ENCODE measurements around the gene ZNF398. TPM values are rescaled to one million over a fixed set of nuclear protein-coding genes. Genes with fewer than 3 reads are reported as not detected.

The ZNF398 gene
- total RNA-seq, 1 experiment from 2014 or later, result 14.6 TPM

DNA sequence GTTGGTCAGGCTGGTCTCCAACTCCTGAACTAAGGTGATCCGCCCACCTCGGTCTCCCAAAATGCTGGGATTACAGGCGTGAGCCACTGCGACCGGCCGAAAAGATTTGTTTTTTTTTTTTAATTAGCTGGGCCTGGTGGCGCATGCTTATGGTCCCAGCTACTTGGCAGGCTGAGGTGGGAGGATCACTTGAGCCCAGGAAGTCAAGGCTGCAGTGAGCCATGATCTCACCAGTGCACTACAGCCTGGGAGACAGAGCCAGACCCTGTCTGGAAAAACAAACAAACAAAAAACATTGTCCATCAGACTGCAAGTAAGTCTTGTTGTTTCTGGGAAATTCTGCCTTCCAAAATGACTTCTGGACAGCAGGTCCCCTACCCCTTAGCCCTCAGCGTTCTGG is 75.9 kb downstream of the ZNF398 start:
- BruUV-seq (replicated peaks), result no TSS peak
- intact Hi-C loops (cut with micrococcal nuclease; ENCODE audit: unreplicated experiment), result no loop called here
- Mint-ChIP-seq H3K9me3 (ENCODE audit: low read depth, unreplicated experiment) (no peaks in the 10 kb centered on the region), H3K36me3 (ENCODE audit: insufficient read depth, unreplicated experiment) (peaks cover 37% of the 10 kb centered on the region), H3K4me1 (ENCODE audit: low read depth, unreplicated experiment) (no peaks in the 10 kb centered on the region), H3K27me3 (ENCODE audit: unreplicated experiment) (no peaks in the 10 kb centered on the region), H3K27ac (ENCODE audit: unreplicated experiment) (no peak overlapping the region), H3K4me3 (ENCODE audit: low read depth, unreplicated experiment) (no peak overlapping the region)
- CTCF ChIA-PET, result no interaction called here
- no peak for DNase-seq
- TF ChIP-seq, protein P1, sequence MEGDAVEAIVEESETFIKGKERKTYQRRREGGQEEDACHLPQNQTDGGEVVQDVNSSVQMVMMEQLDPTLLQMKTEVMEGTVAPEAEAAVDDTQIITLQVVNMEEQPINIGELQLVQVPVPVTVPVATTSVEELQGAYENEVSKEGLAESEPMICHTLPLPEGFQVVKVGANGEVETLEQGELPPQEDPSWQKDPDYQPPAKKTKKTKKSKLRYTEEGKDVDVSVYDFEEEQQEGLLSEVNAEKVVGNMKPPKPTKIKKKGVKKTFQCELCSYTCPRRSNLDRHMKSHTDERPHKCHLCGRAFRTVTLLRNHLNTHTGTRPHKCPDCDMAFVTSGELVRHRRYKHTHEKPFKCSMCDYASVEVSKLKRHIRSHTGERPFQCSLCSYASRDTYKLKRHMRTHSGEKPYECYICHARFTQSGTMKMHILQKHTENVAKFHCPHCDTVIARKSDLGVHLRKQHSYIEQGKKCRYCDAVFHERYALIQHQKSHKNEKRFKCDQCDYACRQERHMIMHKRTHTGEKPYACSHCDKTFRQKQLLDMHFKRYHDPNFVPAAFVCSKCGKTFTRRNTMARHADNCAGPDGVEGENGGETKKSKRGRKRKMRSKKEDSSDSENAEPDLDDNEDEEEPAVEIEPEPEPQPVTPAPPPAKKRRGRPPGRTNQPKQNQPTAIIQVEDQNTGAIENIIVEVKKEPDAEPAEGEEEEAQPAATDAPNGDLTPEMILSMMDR (IDR thresholded peaks at IDR 0.05; ENCODE audit: unreplicated experiment), result no peak

GRCh38 chr7:149223761-149224160 is 76.5 kb downstream of the ZNF398 start:
- BruUV-seq (replicated peaks), result no TSS peak
- CTCF ChIA-PET, result no interaction called here
- no peak overlapping the region for H3K4me3 Mint-ChIP-seq (ENCODE audit: low read depth, unreplicated experiment)
- intact Hi-C loops (cut with micrococcal nuclease; ENCODE audit: unreplicated experiment), result no loop called here
- TF ChIP-seq, protein P1 (IDR thresholded peaks at IDR 0.05; ENCODE audit: unreplicated experiment), result no peak
- no peaks in the 10 kb centered on the region for H3K27me3 Mint-ChIP-seq (ENCODE audit: unreplicated experiment)
- H3K27ac Mint-ChIP-seq (ENCODE audit: unreplicated experiment), result no peak overlapping the region
- no peaks in the 10 kb centered on the region for H3K9me3 Mint-ChIP-seq (ENCODE audit: low read depth, unreplicated experiment)
- DNase-seq, result no peak
- H3K36me3 Mint-ChIP-seq (ENCODE audit: insufficient read depth, unreplicated experiment), result peaks cover 37% of the 10 kb centered on the region
- H3K4me1 Mint-ChIP-seq (ENCODE audit: low read depth, unreplicated experiment), result peaks cover 2% of the 10 kb centered on the region

- H3K27ac Mint-ChIP-seq (ENCODE audit: unreplicated experiment), result no peak overlapping the region
- BruUV-seq (replicated peaks), result no TSS peak
- H3K4me3 Mint-ChIP-seq (ENCODE audit: low read depth, unreplicated experiment), result no peak overlapping the region
- DNase-seq, result no peak
- TF ChIP-seq, protein P1 (IDR thresholded peaks at IDR 0.05; ENCODE audit: unreplicated experiment), result no peak
- intact Hi-C loops (cut with micrococcal nuclease; ENCODE audit: unreplicated experiment), result no loop called here
- CTCF ChIA-PET, result no interaction called here
- H3K36me3 Mint-ChIP-seq (ENCODE audit: insufficient read depth, unreplicated experiment), result peaks cover 37% of the 10 kb centered on the region
- H3K9me3 Mint-ChIP-seq (ENCODE audit: low read depth, unreplicated experiment), result no peaks in the 10 kb centered on the region
- H3K4me1 Mint-ChIP-seq (ENCODE audit: low read depth, unreplicated experiment), result peaks cover 8% of the 10 kb centered on the region
- H3K27me3 Mint-ChIP-seq (ENCODE audit: unreplicated experiment), result no peaks in the 10 kb centered on the region
Measured at GRCh38 chr7:149224352-149224751, 77.1 kb downstream of the ZNF398 start.

DNA sequence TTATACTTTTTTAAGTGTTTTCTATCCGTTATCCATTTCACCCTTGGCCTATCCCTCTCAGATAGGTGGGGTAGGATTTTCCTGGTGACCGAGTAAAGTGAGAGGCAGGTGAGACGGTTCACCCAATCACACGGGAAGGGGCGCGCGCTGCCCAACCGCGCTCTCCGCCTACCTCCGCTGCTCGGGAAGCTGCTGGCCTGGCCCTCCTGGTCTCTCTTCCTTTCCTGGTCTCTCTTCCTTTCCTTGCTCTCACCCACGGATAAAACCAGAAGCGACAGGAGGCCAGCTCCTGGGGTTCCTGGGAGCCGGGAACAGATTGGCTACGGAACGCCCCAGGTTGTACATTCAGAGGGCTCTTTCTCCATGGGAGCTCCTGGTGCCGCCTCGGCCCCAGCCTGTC is 77.9 kb downstream of the ZNF398 start:
- H3K36me3 Mint-ChIP-seq (ENCODE audit: insufficient read depth, unreplicated experiment), result peaks cover 37% of the 10 kb centered on the region
- H3K27me3 Mint-ChIP-seq (ENCODE audit: unreplicated experiment), result no peaks in the 10 kb centered on the region
- H3K4me3 Mint-ChIP-seq (ENCODE audit: low read depth, unreplicated experiment), result no peak overlapping the region
- peaks cover 15% of the 10 kb centered on the region for H3K4me1 Mint-ChIP-seq (ENCODE audit: low read depth, unreplicated experiment)
- CTCF ChIA-PET, result no interaction called here
- no peaks in the 10 kb centered on the region for H3K9me3 Mint-ChIP-seq (ENCODE audit: low read depth, unreplicated experiment)
- intact Hi-C loops (cut with micrococcal nuclease; ENCODE audit: unreplicated experiment), result no loop called here
- no peak for DNase-seq
- no TSS peak for BruUV-seq (replicated peaks)
- TF ChIP-seq, protein P1 (IDR thresholded peaks at IDR 0.05; ENCODE audit: unreplicated experiment), result no peak
- no peak overlapping the region for H3K27ac Mint-ChIP-seq (ENCODE audit: unreplicated experiment)
